ENCODE results near the gene PRKAG1.

GRCh38 chr12:49026101-49026500, 7.5 kb upstream of the PRKAG1 start:
- TF ChIP-seq CTCF (IDR thresholded peaks at IDR 0.05; ENCODE audit: low read length) (no peak), EZH2phosphoT487 (IDR thresholded peaks at IDR 0.05; ENCODE audit: low read length) (no peak), EZH2 (optimal IDR thresholded peaks at IDR 0.05; ENCODE audit: low read depth, low read length) (no peak)
